Testis (tissue), 3 donors: ENCODE measurements around the gene TPCN2. TPM values are rescaled to one million over a fixed set of nuclear protein-coding genes. Genes with fewer than 3 reads are reported as not detected.
A peak's percentile ranks its signal among the peaks of the same experiment; 100 is the strongest.

ENCODE experiments used
- DNase-seq: peaks from one replicate; pipeline ENCODE4 v3.0.0-alpha.2; 2019
- H3K27ac ChIP-seq, 2 donors: fragments of 200-600 bp; sonication (generic); one replicate each; pipeline ENCODE4 v1.5.1; 2019
- H3K27me3 ChIP-seq: fragments of 200-600 bp; sonication (generic); one replicate; pipeline ENCODE4 v1.5.1; 2019
- H3K36me3 ChIP-seq: fragments of 200-600 bp; sonication (generic); one replicate; pipeline ENCODE4 v1.5.1; 2017; ENCODE audit warnings: low read depth; ENCODE audit errors: missing control alignments
- H3K4me1 ChIP-seq: fragments of 200-600 bp; sonication (generic); one replicate; pipeline ENCODE4 v1.5.1; 2019
- H3K4me3 ChIP-seq, 2 donors: fragments of 200-600 bp; sonication (generic); one replicate each; pipeline ENCODE4 v1.5.1; 2017 to 2019
- H3K9me3 ChIP-seq: fragments of 200-600 bp; sonication (generic); one replicate; pipeline ENCODE4 v1.5.1; 2017
- POLR2A ChIP-seq: fragments of 450-650 bp; IDR thresholded peaks from one replicate; pipeline ENCODE4 v1.6.1; 2017; ENCODE audit warnings: antibody characterized with exemption, mild to moderate bottlenecking, moderate library complexity
- WGBS, 2 donors: methylation state at CpG; one replicate each; pipeline ENCODE4 v1.1.5; 2018; 5-methylcytosine and 5-hydroxymethylcytosine counted together
- intact Hi-C: fragments of 100-400 bp; cut with DNase I; formaldehyde crosslinking; loops from one replicate; pipeline ENCODE4 v1.15.1; 2023; ENCODE audit warnings: low total_unique reads
- polyA plus RNA-seq: library from polyadenylated mRNA; stranded (reverse); fragments of 350-450 nt; fragmentation: Illumina TruSeq; extraction: RNeasy Lipid Tissue Mini Kit (QIAGEN cat#74804); gene quantifications from one replicate; pipeline ENCODE4 v1.2.3, GENCODE V29; 2014; ENCODE audit warnings: low read depth, low replicate concordance; ENCODE audit not compliant: insufficient read depth
- total RNA-seq, 2 donors: library from RNA; depleted of rRNA; stranded (reverse); fragments of >200 nt; gene quantifications; one replicate each; pipeline ENCODE4 v1.2.3, GENCODE V29; 2016
- TF ChIP-seq, protein P1 (sequence below), 3 experiments: fragments of 450-650 bp in 2 of 3; fragments of 200-600 bp in 1 of 3; sonication (generic) in 1 of 3; IDR thresholded peaks; one replicate each; pipeline ENCODE4 v1.5.1; 2016 to 2019; ENCODE audit warnings: antibody characterized with exemption in 3 of 3, mild to moderate bottlenecking in 2 of 3, moderate library complexity in 1 of 3

Gene TPCN2
- total and polyA plus RNA-seq, 3 donors from 2014 or later, result 12.9 to 32.5 (median 28.4) TPM

DNA sequence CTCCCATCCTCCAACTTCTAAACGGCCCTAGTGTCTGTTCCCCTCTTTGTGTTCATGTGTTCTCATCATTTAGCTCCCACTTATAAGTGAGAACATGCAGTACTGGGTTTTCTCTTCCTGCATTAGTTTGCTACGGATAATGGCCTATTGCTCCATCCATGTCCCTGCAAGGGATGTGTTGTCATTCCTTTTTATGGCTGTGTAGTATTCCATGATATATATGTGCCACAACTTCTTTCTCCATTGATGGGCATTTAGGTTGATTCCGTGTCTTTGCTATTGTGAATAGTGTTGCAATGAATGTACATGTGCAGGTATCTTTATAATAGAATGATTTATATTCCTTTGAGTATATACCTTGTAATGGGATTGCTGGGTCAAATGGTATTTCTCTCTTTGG is 101.4 kb downstream of the TPCN2 start:
- Histone ChIP-seq H3K27ac (no peak overlapping the region), H3K27me3 (no peaks in the 10 kb centered on the region), H3K4me1 (peaks cover 3% of the 10 kb centered on the region), H3K4me3 (no peak overlapping the region), H3K36me3 (no peaks in the 10 kb centered on the region), H3K9me3 (no peaks in the 10 kb centered on the region)
- intact Hi-C loops, result no loop called here
- WGBS, 2 donors, result 87 to 89% methylated on average over 3 of the region's 3 CpGs
- no peak for DNase-seq
- no peak for TF ChIP-seq POLR2A
- TF ChIP-seq, protein P1, sequence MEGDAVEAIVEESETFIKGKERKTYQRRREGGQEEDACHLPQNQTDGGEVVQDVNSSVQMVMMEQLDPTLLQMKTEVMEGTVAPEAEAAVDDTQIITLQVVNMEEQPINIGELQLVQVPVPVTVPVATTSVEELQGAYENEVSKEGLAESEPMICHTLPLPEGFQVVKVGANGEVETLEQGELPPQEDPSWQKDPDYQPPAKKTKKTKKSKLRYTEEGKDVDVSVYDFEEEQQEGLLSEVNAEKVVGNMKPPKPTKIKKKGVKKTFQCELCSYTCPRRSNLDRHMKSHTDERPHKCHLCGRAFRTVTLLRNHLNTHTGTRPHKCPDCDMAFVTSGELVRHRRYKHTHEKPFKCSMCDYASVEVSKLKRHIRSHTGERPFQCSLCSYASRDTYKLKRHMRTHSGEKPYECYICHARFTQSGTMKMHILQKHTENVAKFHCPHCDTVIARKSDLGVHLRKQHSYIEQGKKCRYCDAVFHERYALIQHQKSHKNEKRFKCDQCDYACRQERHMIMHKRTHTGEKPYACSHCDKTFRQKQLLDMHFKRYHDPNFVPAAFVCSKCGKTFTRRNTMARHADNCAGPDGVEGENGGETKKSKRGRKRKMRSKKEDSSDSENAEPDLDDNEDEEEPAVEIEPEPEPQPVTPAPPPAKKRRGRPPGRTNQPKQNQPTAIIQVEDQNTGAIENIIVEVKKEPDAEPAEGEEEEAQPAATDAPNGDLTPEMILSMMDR (IDR thresholded peaks at IDR 0.05), result no peak

DNA sequence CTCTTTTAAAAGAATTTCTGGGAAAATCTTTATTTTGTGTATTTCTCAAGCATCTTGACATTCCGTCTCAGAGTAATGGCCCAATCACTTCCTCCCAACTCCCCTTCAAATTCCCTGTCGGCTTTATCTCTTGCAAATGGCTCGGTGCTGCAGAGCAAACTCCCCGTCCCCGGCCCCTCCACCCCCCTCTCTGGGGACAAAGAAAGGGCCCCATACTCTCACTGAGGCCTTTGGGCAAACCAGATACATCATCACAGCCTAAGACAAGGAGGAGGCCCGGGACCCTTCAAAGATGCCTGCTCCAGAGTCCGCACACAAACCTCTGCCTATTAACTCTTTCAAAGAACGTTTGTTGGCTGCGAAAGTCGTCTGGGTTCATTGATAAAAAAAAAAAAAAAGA is 103.1 kb downstream of the TPCN2 start:
- Histone ChIP-seq H3K27me3 (no peaks in the 10 kb centered on the region), H3K4me3 (no peak overlapping the region), H3K4me1 (peaks cover 15% of the 10 kb centered on the region), H3K36me3 (no peaks in the 10 kb centered on the region), H3K27ac (no peak overlapping the region), H3K9me3 (no peaks in the 10 kb centered on the region)
- WGBS, 2 donors, result 76 to 78% methylated on average over 10 of the region's 10 CpGs
- no peak for DNase-seq
- TF ChIP-seq POLR2A, result no peak
- TF ChIP-seq, protein P1 (IDR thresholded peaks at IDR 0.05), result no peak
- intact Hi-C loops, result no loop called here

DNA sequence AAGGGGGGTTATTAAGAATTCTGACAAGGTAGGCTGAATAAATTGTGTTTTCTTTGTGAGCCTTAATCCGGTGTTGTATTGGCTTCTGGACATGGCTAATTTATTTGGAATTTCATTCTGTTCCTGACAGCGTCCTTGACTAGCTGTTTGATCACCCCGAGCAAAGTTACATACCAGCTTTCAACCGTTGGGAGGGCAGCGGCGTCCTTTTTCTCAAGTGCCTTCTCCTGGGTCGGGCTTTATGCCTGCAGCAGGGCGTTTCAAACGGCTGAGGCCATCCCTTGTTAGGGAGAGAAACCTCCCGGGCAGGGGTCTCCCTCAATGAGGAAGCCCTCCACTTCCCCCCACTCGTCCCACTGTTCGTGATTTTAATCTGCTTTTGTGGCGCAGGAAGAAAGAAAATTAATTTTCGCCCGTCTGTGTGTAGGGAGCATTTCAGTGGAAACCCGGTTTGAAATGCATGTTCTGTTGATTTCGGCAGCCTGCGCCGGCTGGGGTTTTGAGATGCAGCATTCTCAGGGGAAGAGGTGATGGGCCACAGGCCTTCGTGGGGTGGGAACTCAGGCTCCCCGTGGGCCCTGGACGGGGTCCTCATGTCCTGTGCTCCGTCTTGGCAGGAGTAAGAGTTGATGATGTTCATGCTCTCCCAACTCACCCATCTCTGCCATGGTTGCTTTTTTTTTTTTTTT is 104.1 kb downstream of the TPCN2 start:
- no peaks in the 10 kb centered on the region for H3K27me3 ChIP-seq
- no peaks in the 10 kb centered on the region for H3K36me3 ChIP-seq
- H3K27ac ChIP-seq, result peak overlapping the region in 1 of 2 donors; percentile 23
- intact Hi-C loops, result no loop called here
- no peak overlapping the region for H3K4me3 ChIP-seq
- TF ChIP-seq, protein P1 (IDR thresholded peaks at IDR 0.05), result no peak
- TF ChIP-seq POLR2A, result no peak
- no peak for DNase-seq
- WGBS, 2 donors, result 43 to 47% methylated on average over 23 of the region's 23 CpGs
- no peaks in the 10 kb centered on the region for H3K9me3 ChIP-seq
- H3K4me1 ChIP-seq, result peaks cover 24% of the 10 kb centered on the region

DNA sequence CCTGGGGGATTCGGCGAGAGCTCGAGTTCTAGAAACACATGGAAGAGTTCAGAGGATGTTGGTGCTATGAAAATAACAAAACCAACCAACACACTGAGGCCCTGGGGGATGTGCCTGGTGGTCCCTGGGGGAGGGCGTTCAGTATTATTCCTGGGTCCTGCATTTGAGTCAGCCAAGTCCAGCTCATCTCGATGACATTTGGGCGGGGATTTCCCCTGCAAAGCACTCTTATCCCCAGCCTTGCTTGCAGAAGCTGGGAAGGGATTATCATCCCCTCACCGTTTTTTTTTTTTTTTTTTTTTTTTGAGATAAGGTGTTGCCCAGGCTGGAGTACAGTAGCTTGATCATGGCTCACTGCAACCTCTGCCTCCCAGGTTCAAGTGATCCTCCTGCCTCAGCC is 104.9 kb downstream of the TPCN2 start:
- no peak for DNase-seq
- TF ChIP-seq, protein P1 (IDR thresholded peaks at IDR 0.05), result no peak
- no peak for TF ChIP-seq POLR2A
- intact Hi-C loops, result no loop called here
- no peaks in the 10 kb centered on the region for H3K27me3 ChIP-seq
- WGBS, 2 donors, result 58 to 63% methylated on average over 7 of the region's 7 CpGs
- peaks cover 24% of the 10 kb centered on the region for H3K4me1 ChIP-seq
- no peaks in the 10 kb centered on the region for H3K9me3 ChIP-seq
- no peak overlapping the region for H3K27ac ChIP-seq
- H3K4me3 ChIP-seq, result no peak overlapping the region
- no peaks in the 10 kb centered on the region for H3K36me3 ChIP-seq
